Neural cell (in vitro differentiated cells): ENCODE results near the gene RPL18A. TPM values are rescaled to one million over a fixed set of nuclear protein-coding genes. Genes with fewer than 3 reads are reported as not detected.

Source experiments
- H2AFZ ChIP-seq: fragments of 200-600, 300-800 bp; sonication (generic), shearing (Covaris generic); 2 replicates; pipeline ENCODE4 v1.6.0; 2014; ENCODE audit warnings: low read depth, mild to moderate bottlenecking, antibody characterized with exemption, low read length, moderate library complexity
- H3F3A ChIP-seq: fragments of 200-600 bp; shearing (Covaris generic); 2 replicates; pipeline ENCODE4 v1.6.1; 2016; ENCODE audit warnings: mild to moderate bottlenecking, moderate library complexity, mixed read lengths, antibody characterized with exemption, low read length; ENCODE audit not compliant: insufficient read depth, poor library complexity, severe bottlenecking
- H3K27ac ChIP-seq: fragments of 200-600, 300-800 bp; sonication (generic), shearing (Covaris generic); 2 replicates; pipeline ENCODE4 v1.5.1; 2014; ENCODE audit warnings: mild to moderate bottlenecking, low read length, moderate library complexity
- H3K27me3 ChIP-seq: fragments of 300-800, 200-600 bp; sonication (generic), shearing (Covaris generic); 2 replicates; pipeline ENCODE4 v1.6.0; 2014; ENCODE audit warnings: mild to moderate bottlenecking, low read depth, low read length, moderate library complexity; ENCODE audit not compliant: insufficient read depth
- H3K36me3 ChIP-seq: fragments of 300-800, 200-600 bp; sonication (generic), shearing (Covaris generic); 2 replicates; pipeline ENCODE4 v1.5.1; 2014; ENCODE audit warnings: mild to moderate bottlenecking, antibody characterized with exemption, low read length, moderate library complexity; ENCODE audit not compliant: insufficient read depth
- H3K4me2 ChIP-seq: fragments of 300-800, 200-600 bp; sonication (generic), shearing (Covaris generic); 2 replicates; pipeline ENCODE4 v1.6.0; 2014; ENCODE audit warnings: mild to moderate bottlenecking, low read length
- H3K4me3 ChIP-seq: fragments of 300-800, 200-600 bp; sonication (generic), shearing (Covaris generic); 2 replicates; pipeline ENCODE4 v1.5.1; 2014; ENCODE audit warnings: mild to moderate bottlenecking, low read length, moderate library complexity
- H3K79me2 ChIP-seq: fragments of 200-600 bp; shearing (Covaris generic); replicated peaks from 2 replicates; pipeline ENCODE4 v1.6.0; 2014; ENCODE audit warnings: mild to moderate bottlenecking, low read length, moderate library complexity; ENCODE audit not compliant: insufficient read depth
- H3K9ac ChIP-seq: fragments of 300-800, 200-600 bp; sonication (generic), shearing (Covaris generic); 2 replicates; pipeline ENCODE4 v1.6.1; 2016; ENCODE audit warnings: mild to moderate bottlenecking, low read length, mixed read lengths
- H3K9me2 ChIP-seq: fragments of 200-600 bp; shearing (Covaris generic); 2 replicates; pipeline ENCODE4 v1.6.1; 2016; ENCODE audit warnings: mild to moderate bottlenecking, low read length, mixed read lengths; ENCODE audit not compliant: insufficient read depth
- H3K9me3 ChIP-seq: fragments of 200-600, 300-800 bp; sonication (generic), shearing (Covaris generic); 2 replicates; pipeline ENCODE4 v1.6.1; 2016; ENCODE audit warnings: mild to moderate bottlenecking, mixed run types, low read length, moderate library complexity, mixed read lengths
- H4K20me1 ChIP-seq: fragments of 200-600 bp; shearing (Covaris generic); 2 replicates; pipeline ENCODE4 v1.6.1; 2016; ENCODE audit warnings: mild to moderate bottlenecking, mixed run types; ENCODE audit not compliant: insufficient read depth
- EP300 ChIP-seq: fragments of 450-650 bp; conservative IDR thresholded peaks from 2 replicates; pipeline ENCODE4 v1.6.1; 2014; ENCODE audit warnings: antibody characterized with exemption, mild to moderate bottlenecking, moderate library complexity; ENCODE audit not compliant: poor library complexity, severe bottlenecking
- EZH2 ChIP-seq: fragments of 200-600, 300-800 bp; shearing (Covaris generic), sonication (generic); IDR thresholded peaks from 2 replicates; pipeline ENCODE4 v1.6.1; 2014; ENCODE audit warnings: antibody characterized with exemption, low read length, borderline replicate concordance, mild to moderate bottlenecking; ENCODE audit not compliant: insufficient read depth, poor library complexity, severe bottlenecking
- MXI1 ChIP-seq: fragments of 450-650 bp; conservative IDR thresholded peaks from 2 replicates; pipeline ENCODE4 v1.6.1; 2014; ENCODE audit warnings: antibody characterized with exemption, mild to moderate bottlenecking; ENCODE audit not compliant: poor library complexity, severe bottlenecking
- POLR2AphosphoS5 ChIP-seq: IDR thresholded peaks from 2 replicates; pipeline ENCODE4 v1.6.1; 2012
- RAD21 ChIP-seq: fragments of 450-650 bp; conservative IDR thresholded peaks from 2 replicates; pipeline ENCODE4 v1.6.1; 2014; ENCODE audit warnings: antibody characterized with exemption, mild to moderate bottlenecking, moderate library complexity
- SMC3 ChIP-seq: fragments of 450-650 bp; conservative IDR thresholded peaks from 2 replicates; pipeline ENCODE4 v1.6.1; 2014; ENCODE audit warnings: antibody characterized with exemption, mild to moderate bottlenecking, moderate library complexity; ENCODE audit not compliant: poor library complexity
- TAF1 ChIP-seq: IDR thresholded peaks from 2 replicates; pipeline ENCODE4 v1.6.1; 2012; ENCODE audit warnings: low read depth
- polyA minus RNA-seq: library from RNA; depleted of rRNA, polyadenylated mRNA; stranded (reverse); fragments of >200 nt; gene quantifications from 2 replicates; pipeline ENCODE4 v1.2.3, GENCODE V29; 2014
- polyA plus RNA-seq: library from polyadenylated mRNA; depleted of rRNA; stranded (reverse); fragments of >200 nt; gene quantifications from 2 replicates; pipeline ENCODE4 v1.2.3, GENCODE V29; 2014
- TF ChIP-seq, protein P1 (sequence below): IDR thresholded peaks from 2 replicates; pipeline ENCODE4 v1.6.1; 2012; ENCODE audit warnings: borderline replicate concordance
- TF ChIP-seq, protein P2 (sequence below): fragments of 450-650 bp; IDR thresholded peaks from 2 replicates; pipeline ENCODE4 v1.5.1; 2014; ENCODE audit warnings: antibody characterized with exemption, mild to moderate bottlenecking, moderate library complexity; ENCODE audit not compliant: poor library complexity, severe bottlenecking

The RPL18A gene
- polyA plus RNA-seq = 668 and 681 TPM in 2 replicates
- polyA minus RNA-seq = 264 and 265 TPM in 2 replicates

DNA sequence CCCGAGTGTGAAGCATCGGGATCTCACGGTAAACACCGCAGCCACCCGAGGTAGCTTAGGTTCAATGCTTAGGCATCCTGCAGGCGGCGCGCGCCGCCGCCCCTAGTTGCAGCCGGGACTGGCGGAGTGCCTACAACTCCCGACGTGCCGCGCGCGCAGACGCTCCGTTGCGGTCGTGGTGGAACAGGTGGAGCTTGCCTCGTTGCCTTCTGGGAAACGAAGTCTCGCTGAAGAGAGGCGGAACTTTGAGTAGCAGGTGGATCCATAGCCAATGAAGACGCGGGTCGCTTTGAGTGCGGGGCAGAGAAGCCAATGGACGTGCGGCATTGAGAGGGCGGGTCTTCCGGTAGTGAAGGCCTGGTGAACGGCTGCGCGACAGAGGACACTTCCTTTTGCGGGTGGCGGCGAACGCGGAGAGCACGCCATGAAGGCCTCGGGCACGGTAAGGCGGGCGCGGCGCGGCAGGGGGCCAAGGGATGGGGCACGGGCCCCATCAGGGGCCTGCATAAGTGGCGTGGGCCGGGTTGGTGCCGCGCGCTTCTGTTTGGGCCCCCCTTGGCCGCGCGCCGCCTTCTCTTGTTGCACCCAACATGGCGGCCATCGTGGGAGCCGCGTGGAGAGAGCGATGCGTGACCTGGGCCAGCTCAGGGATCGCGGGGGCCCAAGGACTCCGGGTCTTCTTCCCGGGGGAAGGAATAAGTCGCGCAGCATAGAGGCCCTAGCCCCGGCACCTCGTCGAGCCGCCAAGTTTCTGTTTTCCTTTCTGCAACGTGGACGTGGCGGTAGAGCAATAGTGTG, at the start of gene RPL18A:
Gene RPL18A (plus strand): TSS at position 378 of the 798 bp plus-strand sequence. CDS start 47 bp downstream, at position 425.
- Histone ChIP-seq H3F3A (no peaks in the 10 kb centered on the region), H3K9ac (peak within 1 kb of the TSS; percentile 93), H3K27ac (peak within 1 kb of the TSS; percentile 72), H4K20me1 (peaks cover 4% of the 10 kb centered on the region), H3K4me2 (peak within 1 kb of the TSS; percentile 95), H3K79me2 (peaks cover 21% of the 10 kb centered on the region), H3K36me3 (no peaks in the 10 kb centered on the region), H2AFZ (peak within 1 kb of the TSS; percentile 36), H3K9me2 (no peaks in the 10 kb centered on the region), H3K9me3 (no peaks in the 10 kb centered on the region), H3K27me3 (no peaks in the 10 kb centered on the region), H3K4me3 (peak within 1 kb of the TSS; percentile 99)
- TF ChIP-seq EZH2 (no peak), POLR2AphosphoS5 (peak; percentile 97), EP300 (no peak), SMC3 (peak; percentile 85), TAF1 (peak; percentile 97), RAD21 (peak; percentile 80), MXI1 (peak; percentile 99)
- TF ChIP-seq, protein P1, sequence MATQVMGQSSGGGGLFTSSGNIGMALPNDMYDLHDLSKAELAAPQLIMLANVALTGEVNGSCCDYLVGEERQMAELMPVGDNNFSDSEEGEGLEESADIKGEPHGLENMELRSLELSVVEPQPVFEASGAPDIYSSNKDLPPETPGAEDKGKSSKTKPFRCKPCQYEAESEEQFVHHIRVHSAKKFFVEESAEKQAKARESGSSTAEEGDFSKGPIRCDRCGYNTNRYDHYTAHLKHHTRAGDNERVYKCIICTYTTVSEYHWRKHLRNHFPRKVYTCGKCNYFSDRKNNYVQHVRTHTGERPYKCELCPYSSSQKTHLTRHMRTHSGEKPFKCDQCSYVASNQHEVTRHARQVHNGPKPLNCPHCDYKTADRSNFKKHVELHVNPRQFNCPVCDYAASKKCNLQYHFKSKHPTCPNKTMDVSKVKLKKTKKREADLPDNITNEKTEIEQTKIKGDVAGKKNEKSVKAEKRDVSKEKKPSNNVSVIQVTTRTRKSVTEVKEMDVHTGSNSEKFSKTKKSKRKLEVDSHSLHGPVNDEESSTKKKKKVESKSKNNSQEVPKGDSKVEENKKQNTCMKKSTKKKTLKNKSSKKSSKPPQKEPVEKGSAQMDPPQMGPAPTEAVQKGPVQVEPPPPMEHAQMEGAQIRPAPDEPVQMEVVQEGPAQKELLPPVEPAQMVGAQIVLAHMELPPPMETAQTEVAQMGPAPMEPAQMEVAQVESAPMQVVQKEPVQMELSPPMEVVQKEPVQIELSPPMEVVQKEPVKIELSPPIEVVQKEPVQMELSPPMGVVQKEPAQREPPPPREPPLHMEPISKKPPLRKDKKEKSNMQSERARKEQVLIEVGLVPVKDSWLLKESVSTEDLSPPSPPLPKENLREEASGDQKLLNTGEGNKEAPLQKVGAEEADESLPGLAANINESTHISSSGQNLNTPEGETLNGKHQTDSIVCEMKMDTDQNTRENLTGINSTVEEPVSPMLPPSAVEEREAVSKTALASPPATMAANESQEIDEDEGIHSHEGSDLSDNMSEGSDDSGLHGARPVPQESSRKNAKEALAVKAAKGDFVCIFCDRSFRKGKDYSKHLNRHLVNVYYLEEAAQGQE = peak; percentile 90
- TF ChIP-seq, protein P2, sequence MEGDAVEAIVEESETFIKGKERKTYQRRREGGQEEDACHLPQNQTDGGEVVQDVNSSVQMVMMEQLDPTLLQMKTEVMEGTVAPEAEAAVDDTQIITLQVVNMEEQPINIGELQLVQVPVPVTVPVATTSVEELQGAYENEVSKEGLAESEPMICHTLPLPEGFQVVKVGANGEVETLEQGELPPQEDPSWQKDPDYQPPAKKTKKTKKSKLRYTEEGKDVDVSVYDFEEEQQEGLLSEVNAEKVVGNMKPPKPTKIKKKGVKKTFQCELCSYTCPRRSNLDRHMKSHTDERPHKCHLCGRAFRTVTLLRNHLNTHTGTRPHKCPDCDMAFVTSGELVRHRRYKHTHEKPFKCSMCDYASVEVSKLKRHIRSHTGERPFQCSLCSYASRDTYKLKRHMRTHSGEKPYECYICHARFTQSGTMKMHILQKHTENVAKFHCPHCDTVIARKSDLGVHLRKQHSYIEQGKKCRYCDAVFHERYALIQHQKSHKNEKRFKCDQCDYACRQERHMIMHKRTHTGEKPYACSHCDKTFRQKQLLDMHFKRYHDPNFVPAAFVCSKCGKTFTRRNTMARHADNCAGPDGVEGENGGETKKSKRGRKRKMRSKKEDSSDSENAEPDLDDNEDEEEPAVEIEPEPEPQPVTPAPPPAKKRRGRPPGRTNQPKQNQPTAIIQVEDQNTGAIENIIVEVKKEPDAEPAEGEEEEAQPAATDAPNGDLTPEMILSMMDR = peak; percentile 99

DNA sequence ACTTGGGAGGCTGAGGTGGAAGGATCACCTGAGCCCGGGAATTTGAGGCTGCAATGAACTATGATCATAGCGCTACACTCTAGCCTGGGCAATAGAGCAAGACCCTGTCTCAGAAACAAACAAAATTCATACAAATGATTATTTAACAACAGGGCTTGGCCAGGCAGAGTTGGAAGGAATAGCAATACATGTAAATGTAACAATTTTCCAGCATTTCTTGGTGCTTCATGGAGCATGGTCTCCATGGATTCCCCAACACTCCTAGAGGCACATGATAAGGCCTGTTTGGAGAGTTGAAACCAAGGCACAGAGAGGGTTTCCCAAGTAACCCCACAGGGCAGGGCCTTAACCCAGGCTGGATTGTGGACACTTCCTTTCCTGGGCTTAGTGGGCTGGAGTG, 48.6 kb upstream of the RPL18A start:
- no peaks in the 10 kb centered on the region for H4K20me1 ChIP-seq
- no peak overlapping the region for H3K4me2 ChIP-seq
- H2AFZ ChIP-seq = no peak overlapping the region
- H3K79me2 ChIP-seq = no peaks in the 10 kb centered on the region
- no peak overlapping the region for H3K27ac ChIP-seq
- no peaks in the 10 kb centered on the region for H3K27me3 ChIP-seq
- no peak overlapping the region for H3K9ac ChIP-seq
- H3F3A ChIP-seq = no peaks in the 10 kb centered on the region
- H3K9me3 ChIP-seq = no peaks in the 10 kb centered on the region
- no peak overlapping the region for H3K4me3 ChIP-seq
- no peaks in the 10 kb centered on the region for H3K9me2 ChIP-seq
- TF ChIP-seq POLR2AphosphoS5 (no peak), SMC3 (no peak), EZH2 (no peak), TAF1 (no peak), EP300 (no peak), MXI1 (no peak), RAD21 (no peak)
- TF ChIP-seq, protein P1 = no peak
- TF ChIP-seq, protein P2 = no peak
- no peaks in the 10 kb centered on the region for H3K36me3 ChIP-seq
